ENCODE data around the gene MTCL1.
A peak's percentile ranks its signal among the peaks of the same experiment; 100 is the strongest.

Gene MTCL1

DNA sequence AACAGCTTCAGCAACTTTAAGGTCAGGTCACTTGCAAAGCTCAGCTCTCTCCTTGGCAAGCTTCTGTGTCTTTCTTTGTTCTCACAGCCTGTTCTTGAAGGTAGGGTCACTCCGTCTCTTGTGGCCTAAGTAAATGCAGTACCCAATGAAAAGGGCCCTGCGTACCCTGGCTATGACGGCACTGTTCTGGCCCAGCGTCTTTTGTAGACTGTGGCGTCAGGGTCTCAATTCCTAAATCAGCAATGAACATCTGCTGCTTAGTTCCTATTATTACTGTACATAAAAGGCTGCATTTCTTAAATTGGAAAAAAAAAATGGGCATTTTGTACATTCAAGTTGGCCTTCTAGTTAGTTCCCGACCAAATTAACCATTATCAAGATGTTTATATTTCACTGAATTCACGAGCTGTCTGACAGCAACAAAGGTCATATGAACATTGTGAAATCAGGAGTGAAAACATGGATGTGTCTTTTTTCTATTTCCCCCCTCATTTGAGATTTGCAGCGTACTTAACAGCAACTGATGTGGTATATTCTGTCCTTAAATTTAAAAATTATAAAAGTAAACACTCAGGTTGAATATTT lies 17.0 kb upstream of the MTCL1 start:
- DNase-seq, result no peak

DNA sequence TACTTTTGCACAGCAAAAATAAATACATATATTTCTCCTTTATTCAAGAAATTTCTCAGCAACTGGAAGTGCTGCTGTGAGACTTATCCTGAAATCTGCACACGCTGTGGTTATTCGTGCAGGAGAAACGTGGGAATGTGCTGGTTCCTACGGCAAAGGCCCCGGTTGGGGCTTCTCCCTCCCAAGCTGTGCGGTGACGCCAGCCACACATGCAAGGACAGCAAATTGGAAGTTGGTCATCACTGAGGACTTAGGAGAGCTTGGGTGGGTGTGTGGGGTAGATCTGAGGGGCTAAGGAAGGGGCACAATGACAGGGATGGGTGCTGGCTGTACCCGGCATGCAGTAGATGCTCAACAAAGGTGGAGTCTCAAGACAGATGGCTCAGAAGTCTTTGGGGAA lies 16.5 kb upstream of the MTCL1 start:
- no peak for DNase-seq

DNA sequence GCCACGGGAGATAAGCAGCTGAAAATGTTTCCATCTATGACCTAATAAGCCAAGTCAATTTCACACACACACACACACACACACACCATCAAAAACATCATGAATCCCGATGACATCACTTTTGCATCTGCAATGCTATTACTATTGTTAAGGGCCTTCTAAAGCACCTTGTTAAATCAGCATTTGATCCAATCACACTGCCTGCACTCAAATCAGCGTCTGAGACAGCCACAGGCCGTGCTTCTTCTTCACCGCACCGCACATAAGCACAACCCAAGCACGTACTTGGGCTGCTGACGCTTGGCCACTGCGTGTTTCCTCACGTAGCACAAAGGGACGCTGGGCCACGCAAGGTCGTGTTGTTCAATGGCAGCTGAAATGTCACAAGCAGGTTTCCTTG lies 15.8 kb upstream of the MTCL1 start:
- no peak for DNase-seq

DNA sequence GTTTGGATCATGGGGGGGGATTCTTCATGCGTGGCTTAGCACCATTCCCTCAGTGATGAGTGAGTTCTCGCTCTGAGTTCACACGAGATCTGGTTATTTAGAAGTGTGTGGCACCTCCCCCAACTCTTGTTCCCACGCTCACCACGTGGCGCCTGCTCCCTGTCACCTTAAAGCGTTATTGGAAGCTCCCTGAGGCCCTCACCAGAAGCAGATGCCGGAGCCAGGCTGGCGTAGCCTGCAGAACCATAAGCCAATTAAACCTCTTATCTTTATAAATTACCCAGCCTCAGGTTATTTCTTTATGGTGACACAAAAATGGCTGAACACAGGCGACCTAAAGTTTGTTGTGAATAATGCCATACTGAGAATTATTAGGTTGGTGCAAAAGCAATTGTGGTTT lies 10.5 kb upstream of the MTCL1 start:
- no peak for DNase-seq

DNA sequence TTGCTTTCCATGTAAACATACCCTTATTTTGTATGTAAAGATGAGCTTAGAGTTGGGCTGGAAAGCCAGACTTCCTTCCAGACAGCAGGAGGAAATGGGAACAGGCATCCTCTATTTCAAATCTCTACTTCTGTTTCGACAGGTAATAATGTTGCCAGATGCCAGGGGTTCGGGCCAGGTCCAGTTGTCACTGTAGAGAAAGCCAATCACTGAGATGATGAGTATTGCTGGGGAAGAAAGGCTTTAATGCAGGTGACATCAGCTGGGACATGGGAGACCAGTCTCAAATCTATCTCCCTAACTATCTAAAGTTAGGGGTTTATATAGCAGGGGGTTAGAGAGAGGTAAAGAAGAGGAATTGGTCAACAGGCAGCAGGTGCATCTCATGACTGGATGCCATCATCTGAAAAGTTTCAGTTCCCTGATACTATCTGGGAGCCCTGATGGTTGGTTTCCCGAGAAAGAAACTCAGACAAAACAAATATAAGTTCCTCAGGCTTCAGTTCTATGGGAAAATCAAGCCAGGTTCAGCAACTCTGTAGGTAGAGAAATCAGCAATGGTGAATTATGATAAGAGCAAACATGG lies 9.3 kb upstream of the MTCL1 start:
- DNase-seq, result no peak

DNA sequence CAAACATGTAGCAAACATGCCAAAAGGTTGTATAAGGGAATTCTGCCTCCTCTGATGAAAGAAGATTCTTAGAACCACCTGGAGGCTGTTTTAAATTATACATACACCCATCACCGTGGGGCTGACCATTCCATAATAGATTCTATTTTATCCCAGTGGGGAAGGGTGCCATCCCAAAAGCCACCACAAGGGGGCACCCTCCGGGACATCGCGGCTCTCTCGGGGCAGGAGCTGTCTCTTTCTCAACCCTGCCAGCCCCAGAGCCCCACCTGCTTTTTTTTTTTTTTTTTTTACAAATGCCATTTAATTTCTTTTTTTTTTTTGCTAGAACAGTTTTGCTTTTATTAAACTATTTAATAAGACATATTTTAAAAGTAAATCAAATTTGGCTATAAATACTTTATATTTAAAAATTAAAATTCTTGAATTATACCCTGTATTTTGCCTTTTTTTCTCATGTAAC lies 8.6 kb upstream of the MTCL1 start:
- DNase-seq, result peak; percentile 59

DNA sequence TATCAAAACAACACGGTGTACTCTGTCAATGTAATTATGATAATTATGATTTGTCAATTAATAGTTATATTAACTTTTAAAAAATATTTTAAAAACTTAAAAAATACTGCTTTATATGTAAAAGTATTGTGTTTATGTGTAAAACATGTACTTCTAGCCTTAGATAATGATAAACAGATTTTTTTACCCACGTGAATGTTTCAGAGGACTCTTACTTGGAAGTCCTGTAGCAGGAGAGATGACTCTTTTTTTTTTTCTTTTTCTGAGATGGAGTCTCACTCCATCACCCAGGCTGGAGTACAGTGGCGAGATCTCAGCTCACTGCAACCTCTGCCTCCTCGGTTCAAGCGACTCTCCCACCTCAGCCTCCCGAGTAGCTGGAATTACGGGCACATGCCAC lies 6.2 kb upstream of the MTCL1 start:
- DNase-seq, result no peak

DNA sequence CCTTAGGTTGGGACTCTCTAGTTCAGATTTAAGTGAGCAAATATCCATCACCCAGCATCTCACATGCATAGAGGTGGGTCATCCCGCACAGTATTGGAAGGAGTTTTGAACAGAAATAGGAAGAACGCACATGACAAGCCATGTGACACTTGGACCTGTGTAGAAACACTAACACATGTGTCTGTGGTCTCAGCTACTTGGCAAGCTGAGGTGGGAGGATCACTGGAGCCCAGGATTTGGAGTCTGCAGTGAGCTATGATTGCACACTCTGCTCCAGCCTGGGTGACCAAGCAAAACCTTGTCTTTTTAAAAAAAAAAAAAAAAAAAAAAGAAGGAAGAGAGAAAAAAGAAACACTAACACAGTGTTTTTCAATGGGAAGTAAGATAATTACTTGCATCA lies 5.4 kb upstream of the MTCL1 start:
- DNase-seq, result peak; percentile 62

DNA sequence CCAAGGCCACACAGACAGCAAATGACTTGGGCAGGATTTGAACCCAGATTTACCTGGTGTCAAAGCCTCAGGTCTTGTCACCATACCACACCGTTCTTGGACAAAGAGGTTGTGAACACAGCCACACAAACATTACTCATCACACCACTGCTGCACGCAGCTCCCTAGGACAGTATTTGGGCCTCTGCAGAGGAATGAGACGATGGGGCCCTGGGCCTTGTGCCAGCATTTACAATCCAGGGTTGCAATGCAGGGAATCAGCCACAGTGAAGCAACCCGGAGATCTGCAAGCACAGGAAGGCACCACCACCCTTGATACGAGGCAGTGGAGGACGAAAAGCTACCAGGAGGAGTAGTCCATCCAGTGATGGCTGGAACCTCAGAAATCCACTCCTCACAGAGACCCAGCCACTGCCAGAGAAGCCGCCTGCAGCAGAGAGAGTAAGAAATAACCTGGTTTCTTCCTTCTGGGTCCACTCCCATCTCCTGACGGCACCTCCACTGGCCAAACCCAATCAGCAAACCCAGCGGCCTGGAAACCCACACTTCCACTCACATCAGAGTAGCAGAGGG lies 3.7 kb upstream of the MTCL1 start:
- DNase-seq, result peak; percentile 94

DNA sequence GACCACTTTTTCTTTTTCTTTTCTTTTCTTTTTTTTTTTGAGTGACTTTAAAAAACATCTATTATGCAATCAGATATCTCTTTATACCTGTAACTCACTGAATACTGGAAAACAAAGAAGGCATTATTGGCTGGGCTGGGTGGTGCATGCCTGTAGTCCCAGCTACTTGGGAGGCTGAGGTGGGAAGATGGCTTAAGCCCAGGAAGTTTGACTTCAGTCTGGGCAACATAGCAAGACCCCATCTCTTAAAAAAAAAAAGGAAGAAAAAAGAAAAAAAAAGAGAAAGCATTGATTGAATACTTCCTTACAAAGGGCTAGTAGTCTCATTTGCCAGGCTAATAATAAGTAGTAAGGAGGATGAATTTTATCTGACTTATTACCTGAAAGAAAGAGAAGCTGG lies 2.7 kb upstream of the MTCL1 start:
- no peak for DNase-seq

DNA sequence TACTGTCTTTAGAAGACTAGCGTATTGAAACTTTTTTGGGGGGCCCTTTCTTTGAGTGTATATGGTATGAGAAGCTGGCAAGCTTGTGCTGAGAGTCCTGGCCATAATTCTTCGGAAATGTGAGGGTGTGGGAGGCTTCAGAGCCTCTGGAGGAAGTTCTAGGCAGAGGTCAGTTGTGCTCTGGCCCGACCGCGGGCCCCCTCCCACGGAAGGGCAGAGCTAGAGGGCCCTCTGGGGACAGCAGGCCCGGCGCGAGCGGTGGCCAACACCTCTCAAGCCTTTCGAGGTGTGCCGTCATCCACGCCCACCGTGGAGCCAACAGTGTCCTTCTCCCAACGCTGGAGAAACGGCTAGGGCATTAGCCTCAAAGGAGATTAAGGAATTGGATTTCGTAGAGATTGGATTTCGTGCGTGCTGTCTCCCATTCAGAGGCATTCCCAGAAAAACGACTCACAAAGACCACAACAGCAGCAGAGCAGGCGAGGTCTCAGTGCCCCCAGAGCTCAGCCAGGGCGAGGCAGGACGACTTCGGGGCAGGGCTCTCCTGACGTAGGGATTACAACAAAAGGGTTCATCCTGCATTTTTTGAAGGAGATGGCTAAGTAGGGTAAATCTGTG lies 2.2 kb upstream of the MTCL1 start:
- peak; percentile 37 for DNase-seq

DNA sequence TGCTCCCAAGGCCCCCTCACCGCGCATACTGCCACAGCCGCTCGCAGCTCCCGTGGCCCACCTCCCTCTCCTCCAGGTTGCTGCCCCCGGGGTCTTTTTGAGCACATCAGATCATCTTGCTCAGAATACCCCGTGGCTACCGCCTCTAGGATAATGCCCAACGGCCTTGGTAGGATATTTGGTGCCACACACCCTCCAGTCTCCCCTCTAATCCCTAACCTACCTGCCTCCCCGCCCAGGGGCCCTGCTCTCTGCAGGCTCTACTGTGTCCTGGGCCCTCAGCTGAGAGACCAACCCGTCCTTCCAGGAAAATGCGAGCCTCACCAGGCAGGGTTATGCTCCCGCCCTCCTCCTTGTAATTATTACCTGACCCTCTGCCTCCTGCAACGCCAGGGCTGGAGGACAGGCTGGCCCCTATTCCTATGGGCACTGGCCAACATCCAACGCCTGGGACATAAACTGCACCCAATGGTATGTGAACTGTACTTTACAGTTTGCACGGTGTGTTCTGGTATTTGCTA lies 1.5 kb upstream of the MTCL1 start:
- no peak for DNase-seq

DNA sequence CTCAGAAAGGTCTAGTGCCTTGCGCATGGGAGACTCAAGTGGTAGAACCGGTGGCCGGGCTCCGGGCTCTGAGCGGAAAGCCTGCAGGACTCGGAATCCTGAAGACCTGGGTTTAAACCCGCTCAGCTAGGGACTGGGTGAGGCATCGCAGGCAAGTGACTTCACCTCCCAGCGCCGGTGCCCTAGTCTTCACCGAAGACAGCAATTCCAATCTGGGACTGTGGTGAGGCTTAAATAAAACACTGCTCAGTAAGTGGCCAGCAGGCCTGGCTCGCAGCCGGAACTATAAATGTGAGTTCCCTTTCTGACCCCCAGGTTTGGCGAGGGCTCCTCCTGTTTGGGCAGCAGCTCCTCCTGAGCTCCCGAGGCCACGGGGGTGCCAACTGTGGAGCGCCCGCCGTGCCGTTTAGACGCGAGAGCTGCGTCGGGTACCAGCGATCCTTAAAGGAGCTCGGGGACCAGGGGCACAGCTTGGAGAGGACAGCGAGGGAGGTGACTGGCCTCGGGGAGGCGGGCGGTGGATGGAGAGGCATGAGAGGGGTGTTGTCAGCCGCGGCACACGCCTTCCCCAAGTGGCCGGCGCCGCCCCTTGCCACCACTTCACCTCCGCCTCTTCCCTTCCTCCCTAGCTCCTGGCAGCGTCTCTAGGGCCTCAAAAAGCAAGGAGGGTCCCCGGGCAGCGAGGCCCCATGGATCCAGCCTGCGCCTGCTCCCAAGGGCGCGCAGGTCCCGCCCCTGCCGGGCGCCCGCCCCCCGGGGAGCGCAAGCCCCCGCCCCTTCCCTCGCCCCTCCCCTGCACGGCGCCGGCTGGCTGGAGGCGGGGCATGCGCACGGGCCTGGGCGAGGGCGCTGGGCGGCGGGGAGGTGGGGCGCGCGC lies 757 bp upstream of the MTCL1 start:
- DNase-seq, result peak; percentile 91

DNA sequence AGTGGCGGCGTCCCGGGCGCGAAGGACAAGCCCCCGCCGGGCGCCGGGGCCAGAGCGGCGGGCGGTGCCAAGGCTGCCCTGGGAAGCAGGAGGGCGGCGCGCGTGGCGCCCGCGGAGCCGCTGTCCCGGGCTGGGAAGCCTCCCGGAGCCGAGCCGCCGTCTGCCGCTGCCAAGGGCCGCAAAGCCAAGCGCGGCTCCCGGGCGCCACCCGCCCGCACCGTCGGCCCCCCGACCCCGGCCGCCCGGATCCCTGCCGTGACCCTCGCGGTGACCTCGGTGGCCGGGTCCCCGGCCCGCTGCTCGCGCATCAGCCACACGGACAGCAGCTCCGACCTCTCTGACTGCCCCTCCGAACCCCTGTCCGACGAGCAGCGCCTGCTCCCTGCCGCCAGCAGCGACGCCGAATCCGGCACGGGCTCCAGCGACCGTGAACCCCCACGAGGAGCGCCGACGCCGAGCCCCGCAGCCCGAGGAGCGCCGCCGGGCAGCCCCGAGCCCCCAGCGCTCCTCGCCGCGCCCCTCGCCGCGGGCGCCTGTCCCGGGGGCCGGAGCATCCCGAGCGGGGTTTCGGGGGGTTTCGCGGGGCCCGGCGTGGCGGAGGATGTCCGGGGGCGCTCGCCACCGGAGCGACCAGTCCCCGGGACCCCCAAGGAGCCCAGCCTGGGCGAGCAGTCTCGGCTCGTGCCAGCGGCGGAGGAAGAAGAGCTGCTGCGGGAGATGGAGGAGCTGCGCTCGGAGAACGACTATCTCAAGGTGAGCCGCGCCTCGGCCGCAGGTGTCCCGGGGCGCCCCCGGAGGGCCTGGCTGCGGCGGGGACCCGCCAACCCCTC lies 820 bp downstream of the MTCL1 start:
- DNase-seq, result no peak

DNA sequence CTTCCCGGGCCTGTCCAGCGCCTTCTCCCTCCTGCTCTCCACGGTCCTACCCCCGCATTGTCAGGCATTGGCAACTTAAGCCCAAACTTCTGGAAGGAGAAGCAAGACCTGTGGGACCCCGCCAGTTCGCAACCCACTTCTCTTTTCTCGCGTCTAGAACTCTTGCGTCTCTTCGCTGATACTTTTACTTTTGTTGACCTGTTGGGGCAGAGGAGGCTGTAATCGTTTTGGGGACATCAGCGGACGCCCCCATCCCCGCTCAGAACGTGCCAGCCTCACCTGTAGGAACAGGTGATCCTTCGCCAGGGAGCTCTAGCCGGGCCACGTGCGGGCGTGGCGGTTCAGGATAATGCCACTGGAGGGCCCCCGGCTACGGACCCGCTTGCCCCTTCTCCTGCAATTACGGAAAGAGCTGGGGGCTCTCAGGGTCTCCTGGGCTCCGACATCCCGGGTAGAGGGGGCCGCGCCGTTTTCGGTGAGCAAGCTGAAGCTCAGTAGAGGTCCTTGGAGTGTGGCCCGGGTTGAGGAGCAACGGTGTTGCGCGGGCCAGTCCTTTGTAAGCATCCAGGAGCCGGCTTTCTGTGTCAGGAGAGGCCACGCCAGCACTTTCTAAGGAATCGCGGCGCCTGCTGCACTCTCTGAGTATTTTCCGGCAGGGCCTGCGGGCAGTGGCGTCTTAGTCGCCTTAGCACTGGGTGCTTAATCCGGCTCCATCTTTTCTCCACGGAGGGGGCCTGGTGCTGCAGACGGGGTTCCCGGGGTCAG lies 1.6 kb downstream of the MTCL1 start:
- peak; percentile 59 for DNase-seq

DNA sequence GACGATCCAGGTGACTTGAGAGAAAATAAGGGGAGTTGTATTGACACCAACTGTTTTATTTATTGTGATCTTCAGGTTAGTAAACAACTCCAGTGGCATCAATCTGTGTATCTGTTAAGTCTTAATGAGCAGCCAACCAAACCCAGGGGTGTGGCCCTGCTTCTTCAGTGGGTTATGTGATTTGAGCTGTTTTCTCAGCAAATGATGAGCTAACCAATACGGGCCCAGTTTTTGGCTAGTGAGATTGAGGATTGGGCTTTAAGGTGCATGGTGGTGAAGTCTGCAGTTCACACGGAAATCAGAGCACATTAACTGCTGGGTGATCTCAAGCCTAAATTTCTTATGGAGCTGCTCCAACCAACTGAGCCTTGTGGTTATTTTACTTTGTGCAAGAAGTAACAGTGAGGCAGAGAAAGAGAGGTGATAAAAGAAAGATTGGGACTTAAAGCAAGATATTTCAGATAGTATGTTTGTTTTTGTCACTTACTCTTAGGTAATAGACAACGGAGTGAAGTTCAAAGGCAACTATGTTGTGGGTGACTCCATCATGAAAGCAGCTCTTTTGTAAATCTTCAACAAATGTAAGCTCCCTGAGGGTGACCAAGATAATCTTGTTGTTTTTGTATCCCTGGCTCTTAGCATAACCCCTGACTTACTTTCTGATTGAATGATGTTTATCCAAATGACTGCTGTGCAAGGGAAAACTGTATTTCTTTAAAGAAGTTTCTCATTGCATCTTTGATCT lies 2.4 kb downstream of the MTCL1 start:
- peak; percentile 46 for DNase-seq

DNA sequence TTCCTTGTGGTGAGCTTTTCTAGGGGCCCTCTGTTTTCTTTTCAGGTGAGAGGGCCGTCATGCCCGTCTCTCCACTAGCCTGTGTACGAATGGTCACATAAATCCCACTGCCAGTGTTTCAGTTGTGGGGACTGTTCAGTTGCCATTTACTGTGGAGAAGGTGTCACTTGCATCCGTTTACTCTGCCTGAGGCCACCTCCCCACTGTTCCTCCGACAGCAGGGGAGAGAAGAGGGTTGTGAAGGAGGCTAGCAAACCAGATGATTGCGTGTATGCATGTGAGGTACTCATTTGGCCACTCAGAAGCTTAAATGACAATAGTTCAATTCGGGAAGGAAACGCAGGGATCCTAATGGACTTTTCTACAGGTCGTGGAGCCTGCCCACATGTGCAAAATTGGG lies 3.3 kb downstream of the MTCL1 start:
- no peak for DNase-seq

DNA sequence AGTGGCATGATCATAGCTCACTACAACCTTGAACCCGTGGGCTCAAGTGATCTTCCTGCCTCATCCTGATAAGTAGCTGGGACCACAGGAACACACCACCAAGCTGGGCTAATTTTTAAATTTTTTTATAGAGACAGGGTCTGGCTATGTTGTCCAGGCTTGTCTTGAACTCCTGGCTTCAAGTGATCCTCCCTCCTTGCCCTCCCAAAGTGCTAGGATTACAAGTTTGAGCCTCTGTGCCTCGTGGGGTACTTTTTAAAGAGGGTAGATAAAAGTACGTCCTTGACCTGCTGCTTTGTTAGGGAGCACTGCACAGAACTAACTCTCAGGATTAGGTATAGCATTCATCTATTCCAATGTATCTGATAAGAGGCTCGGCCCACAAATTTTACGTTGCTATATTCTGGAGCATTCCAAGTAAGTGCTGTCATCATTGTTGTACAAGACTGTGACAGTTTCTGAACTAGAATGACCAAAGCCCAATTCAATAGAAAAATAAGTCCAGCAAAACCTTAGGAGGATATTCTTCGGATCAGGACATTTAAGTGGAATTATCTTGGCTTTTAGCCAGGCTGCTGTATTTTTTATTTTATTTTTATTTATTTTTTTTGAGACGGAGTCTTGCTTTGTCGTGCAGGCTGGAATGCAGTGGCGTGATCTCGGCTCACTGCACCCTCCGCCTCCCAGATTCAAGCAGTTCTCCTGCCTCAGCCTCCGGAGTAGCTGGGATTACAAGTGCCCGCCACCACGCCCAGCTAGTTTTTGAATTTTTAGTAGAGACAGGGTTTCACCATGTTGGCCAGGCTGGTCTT lies 4.1 kb downstream of the MTCL1 start:
- DNase-seq, result no peak

DNA sequence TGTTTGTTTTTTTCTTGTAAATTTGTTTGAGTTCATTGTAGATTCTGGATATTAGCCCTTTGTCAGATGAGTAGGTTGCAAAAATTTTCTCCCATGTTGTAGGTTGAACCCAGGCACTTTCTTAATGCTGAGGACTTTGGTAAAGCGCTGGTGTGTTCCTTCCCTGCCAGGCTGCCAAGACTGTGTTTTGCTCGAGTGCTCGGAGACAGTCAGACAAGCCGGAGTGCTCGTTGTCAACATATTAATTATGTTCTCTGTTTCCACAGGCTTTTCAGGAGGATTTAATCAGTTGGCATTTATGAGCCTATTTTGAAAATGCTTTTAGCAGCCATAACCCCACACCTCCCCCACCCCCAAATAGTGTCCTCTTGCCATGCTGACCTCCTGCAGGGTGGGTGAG lies 6.4 kb downstream of the MTCL1 start:
- no peak for DNase-seq

DNA sequence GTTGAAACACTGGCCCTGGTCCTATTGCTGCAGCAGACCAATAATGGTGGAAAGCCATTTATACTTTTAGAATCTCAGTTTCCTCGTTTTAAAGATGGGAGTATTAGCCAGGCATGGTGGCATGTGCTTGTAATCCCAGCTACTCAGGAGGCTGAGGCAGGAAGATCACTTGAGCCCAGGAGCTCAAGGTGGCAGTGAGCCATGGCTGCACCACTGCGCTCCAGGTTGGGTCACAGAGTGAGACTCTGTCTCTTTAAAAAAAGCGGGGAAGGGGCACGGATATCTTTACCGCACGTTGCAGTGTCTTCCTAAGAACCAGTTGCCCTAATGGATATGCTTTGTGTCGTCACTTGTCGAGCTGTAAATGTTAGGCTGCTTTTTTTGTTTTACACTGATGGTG lies 8.3 kb downstream of the MTCL1 start:
- DNase-seq, result no peak

Measured in fibroblast of upper back skin (primary cell).